PC-9 (cell line): Measurements from ENCODE around the gene P2RX6.

Source experiments
- EZH2 ChIP-seq: fragments of 200-600 bp; sonication (generic); IDR thresholded peaks from 2 replicates; pipeline ENCODE4 v1.8.0; 2017; ENCODE audit warnings: antibody characterized with exemption, low read depth
- TF ChIP-seq, protein P1 (sequence below): fragments of 200-600 bp; sonication (generic); conservative IDR thresholded peaks from 2 replicates; pipeline ENCODE4 v1.6.1; 2017; ENCODE audit warnings: mixed run types, antibody characterized with exemption, mild to moderate bottlenecking, moderate library complexity

DNA sequence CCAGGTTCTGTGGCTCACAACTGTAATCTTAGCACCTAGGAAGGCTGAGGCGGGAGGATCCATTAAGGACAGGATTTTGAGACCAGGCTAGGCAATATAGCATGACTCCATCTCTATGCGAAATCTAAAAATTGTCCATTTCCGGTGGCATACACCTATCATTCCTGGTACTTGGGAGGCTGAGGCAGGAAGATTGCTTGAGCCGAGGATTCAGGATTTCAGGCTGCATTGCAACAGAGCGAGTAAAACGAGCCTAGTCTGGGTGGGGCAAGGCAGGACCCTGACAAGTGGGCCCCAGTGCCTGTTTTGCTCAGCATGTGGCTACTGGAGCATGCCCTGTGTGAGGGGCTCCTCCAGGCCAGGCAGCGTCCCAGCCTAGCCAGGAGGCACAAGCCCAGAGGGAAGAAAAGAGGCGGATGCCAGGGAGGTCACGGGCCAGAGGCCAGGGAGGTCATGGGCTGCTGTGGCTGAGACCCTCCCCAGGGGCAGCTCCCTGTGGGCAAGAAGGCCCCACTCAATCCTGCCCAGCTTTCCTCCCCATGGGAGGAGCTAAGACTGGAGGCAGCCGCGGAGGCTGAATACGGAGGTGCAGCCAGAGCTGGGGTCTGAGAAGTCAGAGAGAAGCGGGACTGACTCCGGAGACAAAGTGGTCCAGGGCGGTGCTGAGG lies 39.2 kb downstream of the P2RX6 start:
- TF ChIP-seq, protein P1, sequence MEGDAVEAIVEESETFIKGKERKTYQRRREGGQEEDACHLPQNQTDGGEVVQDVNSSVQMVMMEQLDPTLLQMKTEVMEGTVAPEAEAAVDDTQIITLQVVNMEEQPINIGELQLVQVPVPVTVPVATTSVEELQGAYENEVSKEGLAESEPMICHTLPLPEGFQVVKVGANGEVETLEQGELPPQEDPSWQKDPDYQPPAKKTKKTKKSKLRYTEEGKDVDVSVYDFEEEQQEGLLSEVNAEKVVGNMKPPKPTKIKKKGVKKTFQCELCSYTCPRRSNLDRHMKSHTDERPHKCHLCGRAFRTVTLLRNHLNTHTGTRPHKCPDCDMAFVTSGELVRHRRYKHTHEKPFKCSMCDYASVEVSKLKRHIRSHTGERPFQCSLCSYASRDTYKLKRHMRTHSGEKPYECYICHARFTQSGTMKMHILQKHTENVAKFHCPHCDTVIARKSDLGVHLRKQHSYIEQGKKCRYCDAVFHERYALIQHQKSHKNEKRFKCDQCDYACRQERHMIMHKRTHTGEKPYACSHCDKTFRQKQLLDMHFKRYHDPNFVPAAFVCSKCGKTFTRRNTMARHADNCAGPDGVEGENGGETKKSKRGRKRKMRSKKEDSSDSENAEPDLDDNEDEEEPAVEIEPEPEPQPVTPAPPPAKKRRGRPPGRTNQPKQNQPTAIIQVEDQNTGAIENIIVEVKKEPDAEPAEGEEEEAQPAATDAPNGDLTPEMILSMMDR, result no peak
- no peak for TF ChIP-seq EZH2
